Right lobe of liver (tissue), 6 donors: Measurements from ENCODE around the gene OR2F1. TPM values are rescaled to one million over a fixed set of nuclear protein-coding genes. Genes with fewer than 3 reads are reported as not detected.

ENCODE experiments used
- ATAC-seq, 4 donors: fragments of 200-7000 bp; cut with Tn5 transposase; one replicate each; pipeline ENCODE4 v1.9.1; 2020; ENCODE audit warnings: mild to moderate bottlenecking in 4 of 4, moderate library complexity in 4 of 4
- DNase-seq, 3 donors: peaks; one replicate each; pipeline ENCODE4 v3.0.0-alpha.2; 2020
- H3K27ac ChIP-seq, 3 donors: fragments of 200-600 bp; one replicate each; pipeline ENCODE4 v1.8.0; 2022
- H3K27me3 ChIP-seq, 2 donors: fragments of 200-600 bp; one replicate each; pipeline ENCODE4 v1.8.0; 2022
- H3K36me3 ChIP-seq, 4 donors: fragments of 200-600 bp; sonication (generic) in 1 of 4; one replicate each; pipeline versions ENCODE4 v1.5.1 to v1.8.0; 2017 to 2022; ENCODE audit warnings: control low read depth in 1 of 4
- H3K4me1 ChIP-seq, 4 donors: fragments of 200-600 bp; sonication (generic) in 1 of 4; one replicate each; pipeline versions ENCODE4 v1.5.1 to v1.8.0; 2017 to 2022; ENCODE audit warnings: control low read depth in 1 of 4
- H3K4me3 ChIP-seq, 3 donors: fragments of 200-600 bp; one replicate each; pipeline ENCODE4 v1.8.0; 2022
- H3K9me3 ChIP-seq, 4 donors: fragments of 200-600 bp; sonication (generic) in 1 of 4; one replicate each; pipeline versions ENCODE4 v1.5.1 to v1.8.0; 2017 to 2022; ENCODE audit warnings: control low read depth in 1 of 4
- POLR2A ChIP-seq: fragments of 450-650 bp; IDR thresholded peaks from one replicate; pipeline ENCODE4 v1.6.1; 2017; ENCODE audit warnings: antibody characterized with exemption, mild to moderate bottlenecking
- WGBS: methylation state at CpG from one replicate; pipeline ENCODE4 v1.1.6; 2018; ENCODE audit warnings: low coverage, low lambda C conversion rate; ENCODE audit not compliant: insufficient coverage; ENCODE audit errors: missing lambda C conversion rate; 5-methylcytosine and 5-hydroxymethylcytosine counted together
- intact Hi-C, 2 donors: fragments of 100-400 bp; cut with DNase I; formaldehyde crosslinking; loops; one replicate each; pipeline versions ENCODE4 v1.11.2 to v1.14.1; 2022
- total RNA-seq, 6 experiments: library from RNA; depleted of rRNA in 2 of 6; stranded (reverse); fragments of >200 nt in 2 of 6; fragmentation: NEBNext Ultra II Directional in 3 of 6; extraction: Animal tissue kit (Norgen Biotek cat#: 25700) in 3 of 6; gene quantifications; one replicate each; pipeline versions ENCODE4 v1.1.0 to v1.2.4, GENCODE V29; 2016 to 2023
- TF ChIP-seq, protein P1 (sequence below), 4 donors: fragments of 200-600 bp in 3 of 4; fragments of 450-650 bp in 1 of 4; IDR thresholded peaks; one replicate each; pipeline versions ENCODE4 v1.5.1 to v1.8.0; 2016 to 2022; ENCODE audit warnings: antibody characterized with exemption in 4 of 4, mild to moderate bottlenecking in 2 of 4
- donor health status: DM: no; HTN: yes; CAD: no.
- donor health status: DM: no; HTN: no; CAD: no.
- donor health status: DM: no; HTN: no; CAD: no.
- donor health status: DM: no; HTN: yes; CAD: no.
- donor health status: DM: no; HTN: yes; CAD: no.

Gene OR2F1
- total RNA-seq, 6 experiments from 2014 or later: not detected

DNA sequence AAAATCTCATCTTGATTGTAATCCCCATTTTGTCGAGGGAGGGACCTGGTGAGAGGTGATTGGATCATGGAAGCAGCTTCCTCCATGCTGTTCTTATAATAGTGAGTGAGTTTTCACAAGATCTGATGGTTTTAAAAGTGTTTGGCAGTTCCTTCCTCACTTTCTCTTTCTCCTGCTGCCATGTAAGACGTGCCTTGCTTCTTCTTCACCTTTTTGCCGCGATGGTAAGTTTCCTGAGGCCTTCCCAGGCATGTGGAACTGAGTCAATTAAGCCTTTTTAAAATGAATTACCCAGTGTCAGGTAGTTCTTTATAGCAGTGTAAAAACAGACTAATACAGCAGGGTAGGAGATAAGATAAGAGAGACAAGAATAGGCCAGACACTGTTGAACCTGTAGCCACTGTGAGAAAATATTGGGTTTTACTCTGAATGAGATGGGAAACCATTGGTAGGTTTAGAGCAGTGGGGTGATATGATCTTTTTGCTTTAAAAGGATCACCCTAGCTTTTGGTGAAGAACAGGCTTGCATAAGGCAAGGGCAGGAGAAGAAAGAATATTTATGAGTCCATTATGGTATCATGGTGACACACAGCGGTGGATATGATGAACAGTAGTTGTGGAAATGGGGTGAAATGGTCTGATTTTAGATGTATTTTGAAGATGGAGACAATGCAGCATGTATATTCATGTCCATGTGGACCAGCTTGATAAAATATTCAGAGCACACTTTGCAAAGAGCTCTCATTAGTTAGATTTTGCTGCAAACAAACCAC, 57.0 kb downstream of the OR2F1 start:
- WGBS: 69% methylated on average over 3 of the region's 5 CpGs
- no peak overlapping the region for H3K4me3 ChIP-seq
- no peaks in the 10 kb centered on the region for H3K27me3 ChIP-seq
- ATAC-seq (no peak), DNase-seq (no peak)
- H3K27ac ChIP-seq: no peak overlapping the region
- no peaks in the 10 kb centered on the region for H3K4me1 ChIP-seq
- TF ChIP-seq, protein P1, sequence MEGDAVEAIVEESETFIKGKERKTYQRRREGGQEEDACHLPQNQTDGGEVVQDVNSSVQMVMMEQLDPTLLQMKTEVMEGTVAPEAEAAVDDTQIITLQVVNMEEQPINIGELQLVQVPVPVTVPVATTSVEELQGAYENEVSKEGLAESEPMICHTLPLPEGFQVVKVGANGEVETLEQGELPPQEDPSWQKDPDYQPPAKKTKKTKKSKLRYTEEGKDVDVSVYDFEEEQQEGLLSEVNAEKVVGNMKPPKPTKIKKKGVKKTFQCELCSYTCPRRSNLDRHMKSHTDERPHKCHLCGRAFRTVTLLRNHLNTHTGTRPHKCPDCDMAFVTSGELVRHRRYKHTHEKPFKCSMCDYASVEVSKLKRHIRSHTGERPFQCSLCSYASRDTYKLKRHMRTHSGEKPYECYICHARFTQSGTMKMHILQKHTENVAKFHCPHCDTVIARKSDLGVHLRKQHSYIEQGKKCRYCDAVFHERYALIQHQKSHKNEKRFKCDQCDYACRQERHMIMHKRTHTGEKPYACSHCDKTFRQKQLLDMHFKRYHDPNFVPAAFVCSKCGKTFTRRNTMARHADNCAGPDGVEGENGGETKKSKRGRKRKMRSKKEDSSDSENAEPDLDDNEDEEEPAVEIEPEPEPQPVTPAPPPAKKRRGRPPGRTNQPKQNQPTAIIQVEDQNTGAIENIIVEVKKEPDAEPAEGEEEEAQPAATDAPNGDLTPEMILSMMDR (IDR thresholded peaks at IDR 0.05): peak in 1 of 4 donors; percentile 15
- TF ChIP-seq POLR2A: no peak
- no peaks in the 10 kb centered on the region for H3K36me3 ChIP-seq
- intact Hi-C loops: no loop called here
- no peaks in the 10 kb centered on the region for H3K9me3 ChIP-seq

Other genes with a start within 250 kb of the OR2F1 start
- under 1 TPM in 2 of 6 experiments, not detected in 4; 0.12 to 0.22 TPM for gene CTAGE6, start 197.1 kb upstream of the OR2F1 start, total RNA-seq
- 10 to 100 TPM; 31.6 to 52.9 (median 45.8) TPM for gene TCAF1, start 52.7 kb upstream of the OR2F1 start, total RNA-seq
- not detected for gene OR2F2, start 19.6 kb upstream of the OR2F1 start, total RNA-seq
- gene OR6B1, start 45.5 kb downstream of the OR2F1 start, total RNA-seq: not detected
- not detected for gene OR2A5, start 94.1 kb downstream of the OR2F1 start, total RNA-seq
- not detected for gene OR2A25, start 115.0 kb downstream of the OR2F1 start, total RNA-seq
- gene OR2A12, start 131.4 kb downstream of the OR2F1 start, total RNA-seq: not detected
- gene OR2A2, start 154.7 kb downstream of the OR2F1 start, total RNA-seq: not detected
- not detected for gene OR2A14, start 168.3 kb downstream of the OR2F1 start, total RNA-seq
- gene CTAGE4, start 228.6 kb downstream of the OR2F1 start, total RNA-seq: 1 to 10 TPM; 2.1 to 4.5 (median 3.5) TPM
- 10 to 100 TPM in 1 of 6 experiments, 1 to 10 TPM in 5; 3.6 to 10.8 (median 5.8) TPM for gene ARHGEF35, start 241.0 kb downstream of the OR2F1 start, total RNA-seq